ENCODE data around the gene SLC19A2. TPM values are rescaled to one million over a fixed set of nuclear protein-coding genes. Genes with fewer than 3 reads are reported as not detected.

SLC19A2 gene
- total RNA-seq, 1 experiment from 2014 or later: 10.1 TPM

DNA sequence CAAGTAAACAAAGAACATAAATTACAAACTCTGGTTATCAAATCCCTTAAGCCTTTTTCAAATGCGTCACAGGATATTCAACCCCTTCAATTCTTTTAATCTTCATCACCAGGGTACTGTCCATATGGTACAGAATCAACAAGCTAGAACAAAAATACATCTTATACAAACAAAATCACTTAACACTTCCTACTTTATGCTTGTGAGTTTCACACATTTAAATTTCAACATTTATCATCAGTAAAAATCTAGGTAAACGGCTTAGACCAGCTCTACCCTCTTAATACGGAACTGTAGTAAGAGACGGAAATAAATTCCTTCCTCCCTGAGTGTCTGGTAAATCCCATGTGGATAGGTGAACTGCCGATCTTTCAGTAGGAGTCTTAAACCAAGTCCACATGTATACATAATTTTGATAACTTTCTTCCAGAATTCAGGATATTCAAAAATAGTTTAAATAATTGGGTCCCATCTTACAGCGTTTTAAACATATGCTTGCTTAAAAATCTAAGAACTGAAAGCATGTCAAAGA is 59.5 kb downstream of the SLC19A2 start:
- Histone ChIP-seq H3K27ac (ENCODE audit: low read depth, low read length) (no peak overlapping the region), H3K79me2 (ENCODE audit: insufficient read depth, low read length) (no peaks in the 10 kb centered on the region), H3K36me3 (ENCODE audit: control insufficient read depth in 1 of 2, insufficient read depth in 2 of 2, low read length in 2 of 2) (no peaks in the 10 kb centered on the region), H3K9me2 (ENCODE audit: insufficient read depth) (no peaks in the 10 kb centered on the region), H3K9ac (ENCODE audit: low read length) (no peak overlapping the region), H3K4me2 (ENCODE audit: low read length) (no peak overlapping the region), H3K4me3 (replicated peaks in 1 of 2; ENCODE audit: low read depth in 1 of 2, low read length in 2 of 2) (no peak overlapping the region), H4K20me1 (ENCODE audit: insufficient read depth) (no peaks in the 10 kb centered on the region), H3K27me3 (ENCODE audit: insufficient read depth, low read length) (no peaks in the 10 kb centered on the region), H2AFZ (ENCODE audit: low read depth, low read length, poor library complexity, severe bottlenecking) (no peak overlapping the region), H3K4me1 (ENCODE audit: control insufficient read depth in 1 of 2, insufficient read depth in 2 of 2, low read length in 2 of 2) (no peaks in the 10 kb centered on the region), H3K9me3 (ENCODE audit: control insufficient read depth in 1 of 2, insufficient read depth in 1 of 2, low read depth in 1 of 2, low read length in 2 of 2) (no peaks in the 10 kb centered on the region)
- no TSS peak for BruUV-seq (replicated peaks)
- ChIA-PET RAD21 (ENCODE audit: low non-redundant PET in 1 of 2, low total read pairs in 2 of 2, uncharacterized antibody in 2 of 2, unreplicated experiment in 2 of 2) (no interaction called here), POLR2A (no interaction called here), CTCF (no interaction called here)
- intact Hi-C loops (cut with micrococcal nuclease): no loop called here
- no peak for ATAC-seq
- no peak for DNase-seq (ENCODE audit: low read depth, low spot score)
- TF ChIP-seq SRF (IDR thresholded peaks at IDR 0.05; ENCODE audit: low read depth) (no peak), ZFX (IDR thresholded peaks at IDR 0.05) (no peak), CEBPB (IDR thresholded peaks at IDR 0.05; ENCODE audit: low read depth) (no peak), CBX3 (IDR thresholded peaks at IDR 0.05; ENCODE audit: low read depth) (no peak), ATF3 (IDR thresholded peaks at IDR 0.05) (no peak), FOSL1 (IDR thresholded peaks at IDR 0.05; ENCODE audit: low read depth) (no peak), ELF1 (IDR thresholded peaks at IDR 0.05; ENCODE audit: borderline replicate concordance, low read depth) (no peak), SIN3A (IDR thresholded peaks at IDR 0.05; ENCODE audit: low read depth) (no peak), YY1 (IDR thresholded peaks at IDR 0.05; ENCODE audit: extremely low read depth, insufficient replicate concordance, low read depth, low read length) (no peak), MAX (IDR thresholded peaks at IDR 0.05) (no peak), EZH2 (IDR thresholded peaks at IDR 0.05) (no peak), POLR2AphosphoS5 (IDR thresholded peaks at IDR 0.05; ENCODE audit: low read depth, low read length) (no peak), TCF7L2 (IDR thresholded peaks at IDR 0.05; ENCODE audit: borderline replicate concordance, extremely low read depth, insufficient read depth, insufficient read length) (no peak), EGR1 (IDR thresholded peaks at IDR 0.05; ENCODE audit: low read depth) (no peak)
- TF ChIP-seq, protein P1, sequence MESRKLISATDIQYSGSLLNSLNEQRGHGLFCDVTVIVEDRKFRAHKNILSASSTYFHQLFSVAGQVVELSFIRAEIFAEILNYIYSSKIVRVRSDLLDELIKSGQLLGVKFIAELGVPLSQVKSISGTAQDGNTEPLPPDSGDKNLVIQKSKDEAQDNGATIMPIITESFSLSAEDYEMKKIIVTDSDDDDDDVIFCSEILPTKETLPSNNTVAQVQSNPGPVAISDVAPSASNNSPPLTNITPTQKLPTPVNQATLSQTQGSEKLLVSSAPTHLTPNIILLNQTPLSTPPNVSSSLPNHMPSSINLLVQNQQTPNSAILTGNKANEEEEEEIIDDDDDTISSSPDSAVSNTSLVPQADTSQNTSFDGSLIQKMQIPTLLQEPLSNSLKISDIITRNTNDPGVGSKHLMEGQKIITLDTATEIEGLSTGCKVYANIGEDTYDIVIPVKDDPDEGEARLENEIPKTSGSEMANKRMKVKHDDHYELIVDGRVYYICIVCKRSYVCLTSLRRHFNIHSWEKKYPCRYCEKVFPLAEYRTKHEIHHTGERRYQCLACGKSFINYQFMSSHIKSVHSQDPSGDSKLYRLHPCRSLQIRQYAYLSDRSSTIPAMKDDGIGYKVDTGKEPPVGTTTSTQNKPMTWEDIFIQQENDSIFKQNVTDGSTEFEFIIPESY (IDR thresholded peaks at IDR 0.05; ENCODE audit: extremely low read depth, insufficient replicate concordance, low read length): no peak
- TF ChIP-seq, protein P2, sequence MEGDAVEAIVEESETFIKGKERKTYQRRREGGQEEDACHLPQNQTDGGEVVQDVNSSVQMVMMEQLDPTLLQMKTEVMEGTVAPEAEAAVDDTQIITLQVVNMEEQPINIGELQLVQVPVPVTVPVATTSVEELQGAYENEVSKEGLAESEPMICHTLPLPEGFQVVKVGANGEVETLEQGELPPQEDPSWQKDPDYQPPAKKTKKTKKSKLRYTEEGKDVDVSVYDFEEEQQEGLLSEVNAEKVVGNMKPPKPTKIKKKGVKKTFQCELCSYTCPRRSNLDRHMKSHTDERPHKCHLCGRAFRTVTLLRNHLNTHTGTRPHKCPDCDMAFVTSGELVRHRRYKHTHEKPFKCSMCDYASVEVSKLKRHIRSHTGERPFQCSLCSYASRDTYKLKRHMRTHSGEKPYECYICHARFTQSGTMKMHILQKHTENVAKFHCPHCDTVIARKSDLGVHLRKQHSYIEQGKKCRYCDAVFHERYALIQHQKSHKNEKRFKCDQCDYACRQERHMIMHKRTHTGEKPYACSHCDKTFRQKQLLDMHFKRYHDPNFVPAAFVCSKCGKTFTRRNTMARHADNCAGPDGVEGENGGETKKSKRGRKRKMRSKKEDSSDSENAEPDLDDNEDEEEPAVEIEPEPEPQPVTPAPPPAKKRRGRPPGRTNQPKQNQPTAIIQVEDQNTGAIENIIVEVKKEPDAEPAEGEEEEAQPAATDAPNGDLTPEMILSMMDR (IDR thresholded peaks at IDR 0.05 in 2 of 3, conservative IDR thresholded peaks at IDR 0.05 in 1 of 3; ENCODE audit: borderline replicate concordance in 1 of 3, insufficient read depth in 1 of 3, low read depth in 2 of 3, low read length in 2 of 3): no peak
